ENCODE data around the gene UBD. TPM values are rescaled to one million over a fixed set of nuclear protein-coding genes. Genes with fewer than 3 reads are reported as not detected.
A peak's percentile ranks its signal among the peaks of the same experiment; 100 is the strongest.

UBD gene
- polyA plus RNA-seq, 1 donor (not counting 4 experiments of a cell fraction or from before 2014, with no cell fraction given) = not detected

- peak overlapping the region; percentile 20 for H3K4me2 ChIP-seq (ENCODE audit: control insufficient read depth, extremely low read depth, insufficient read depth, low read depth, low read length)
- no peaks in the 10 kb centered on the region for H3K9me1 ChIP-seq (ENCODE audit: control insufficient read depth, extremely low read depth, insufficient read depth, low read length)
- TF ChIP-seq CTCF (optimal IDR thresholded peaks at IDR 0.05 in 1 of 3, IDR thresholded peaks at IDR 0.05 in 1 of 3, conservative IDR thresholded peaks at IDR 0.05 in 1 of 3; ENCODE audit: extremely low read depth in 1 of 3, insufficient read depth in 2 of 3, low read length in 3 of 3) = no peak
- no peak for TF ChIP-seq EZH2 (IDR thresholded peaks at IDR 0.05; ENCODE audit: low read length)
- dilution Hi-C loops (cut with MboI; ENCODE audit: extremely low pct_ligation_motif_present, low sequenced_read_pairs) = no loop called here
- H3K9me3 ChIP-seq (ENCODE audit: control insufficient read depth, low read depth, low read length) = no peaks in the 10 kb centered on the region
- no peak overlapping the region for H3K9ac ChIP-seq (ENCODE audit: control insufficient read depth, extremely low read depth, insufficient read depth, low read length)
- peaks cover 8% of the 10 kb centered on the region for H3K4me1 ChIP-seq (ENCODE audit: control insufficient read depth, extremely low read depth, insufficient read depth, low read length)
- no peaks in the 10 kb centered on the region for H3K36me3 ChIP-seq (ENCODE audit: control insufficient read depth in 2 of 2, extremely low read depth in 1 of 2, insufficient read depth in 2 of 2, low read length in 2 of 2)
- no peaks in the 10 kb centered on the region for H3K79me2 ChIP-seq (ENCODE audit: control insufficient read depth, insufficient read depth, low read length)
- FAIRE-seq = peak; percentile 97
- DNase-seq (ENCODE audit: low read depth, low spot score) = peak; percentile 35
- H3K27ac ChIP-seq (ENCODE audit: control insufficient read depth, insufficient read depth, low read length) = no peak overlapping the region
- H2AFZ ChIP-seq (ENCODE audit: control insufficient read depth, low read length) = no peak overlapping the region
- no peak overlapping the region for H3K4me3 ChIP-seq (ENCODE audit: control insufficient read depth in 2 of 3, extremely low read depth in 1 of 3, insufficient read depth in 2 of 3, low read depth in 1 of 3, low read length in 3 of 3)
- H3K27me3 ChIP-seq (ENCODE audit: control insufficient read depth, extremely low read depth, insufficient read depth, low read length) = no peaks in the 10 kb centered on the region
- no peaks in the 10 kb centered on the region for H4K20me1 ChIP-seq (ENCODE audit: control insufficient read depth, extremely low read depth, insufficient read depth, low read length)
These were observed 43.4 kb downstream of the UBD start for GRCh38 chr6:29516108-29516507.

- dilution Hi-C loops (cut with MboI; ENCODE audit: extremely low pct_ligation_motif_present, low sequenced_read_pairs) = no loop called here
- Histone ChIP-seq H3K4me3 (ENCODE audit: control insufficient read depth in 2 of 3, extremely low read depth in 1 of 3, insufficient read depth in 2 of 3, low read depth in 1 of 3, low read length in 3 of 3) (no peak overlapping the region), H3K36me3 (ENCODE audit: control insufficient read depth in 2 of 2, extremely low read depth in 1 of 2, insufficient read depth in 2 of 2, low read length in 2 of 2) (no peaks in the 10 kb centered on the region), H3K27me3 (ENCODE audit: control insufficient read depth, extremely low read depth, insufficient read depth, low read length) (peaks cover 23% of the 10 kb centered on the region), H3K4me1 (ENCODE audit: control insufficient read depth, extremely low read depth, insufficient read depth, low read length) (peaks cover 2% of the 10 kb centered on the region), H3K9me1 (ENCODE audit: control insufficient read depth, extremely low read depth, insufficient read depth, low read length) (no peaks in the 10 kb centered on the region), H4K20me1 (ENCODE audit: control insufficient read depth, extremely low read depth, insufficient read depth, low read length) (no peaks in the 10 kb centered on the region), H3K4me2 (ENCODE audit: control insufficient read depth, extremely low read depth, insufficient read depth, low read depth, low read length) (no peak overlapping the region), H2AFZ (ENCODE audit: control insufficient read depth, low read length) (no peak overlapping the region), H3K79me2 (ENCODE audit: control insufficient read depth, insufficient read depth, low read length) (no peaks in the 10 kb centered on the region), H3K9me3 (ENCODE audit: control insufficient read depth, low read depth, low read length) (no peaks in the 10 kb centered on the region), H3K9ac (ENCODE audit: control insufficient read depth, extremely low read depth, insufficient read depth, low read length) (no peak overlapping the region), H3K27ac (ENCODE audit: control insufficient read depth, insufficient read depth, low read length) (no peak overlapping the region)
- no peak for TF ChIP-seq CTCF (optimal IDR thresholded peaks at IDR 0.05 in 1 of 3, IDR thresholded peaks at IDR 0.05 in 1 of 3, conservative IDR thresholded peaks at IDR 0.05 in 1 of 3; ENCODE audit: extremely low read depth in 1 of 3, insufficient read depth in 2 of 3, low read length in 3 of 3)
- no peak for TF ChIP-seq EZH2 (IDR thresholded peaks at IDR 0.05; ENCODE audit: low read length)
- DNase-seq (ENCODE audit: low read depth, low spot score) (no peak), FAIRE-seq (no peak)
These were observed 48.7 kb downstream of the UBD start for GRCh38 chr6:29510746-29511300.

Measured in keratinocyte (primary cell).